NCI-H1092 (cell line): ENCODE data around the gene UBE2G2.
"Not testable (repeated sequence)": the region's sequence is repeated elsewhere in the genome, so short reads cannot be mapped to it uniquely, and the experiment has no call there.

Experiments
- DNase-seq: peaks from one replicate; lab custom pipeline; 2025; lab: John Stamatoyannopoulos, UW

Gene UBE2G2

DNA sequence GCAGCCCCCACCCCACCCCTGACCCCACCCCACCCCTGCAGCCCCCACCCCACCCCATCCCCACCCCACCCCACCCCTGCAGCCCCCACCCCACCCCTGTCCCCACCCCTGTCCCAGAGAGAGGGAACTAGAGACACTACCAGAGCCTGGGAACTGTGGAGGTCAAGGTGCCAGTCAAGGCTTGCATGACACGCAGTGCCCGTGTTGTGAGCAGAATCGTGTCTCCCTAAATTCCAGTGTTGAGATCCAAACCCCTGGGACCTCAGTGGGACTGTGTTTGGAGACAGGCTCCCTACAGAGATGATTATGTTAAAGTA, 34.7 kb upstream of the UBE2G2 start:
- no peak for DNase-seq

DNA sequence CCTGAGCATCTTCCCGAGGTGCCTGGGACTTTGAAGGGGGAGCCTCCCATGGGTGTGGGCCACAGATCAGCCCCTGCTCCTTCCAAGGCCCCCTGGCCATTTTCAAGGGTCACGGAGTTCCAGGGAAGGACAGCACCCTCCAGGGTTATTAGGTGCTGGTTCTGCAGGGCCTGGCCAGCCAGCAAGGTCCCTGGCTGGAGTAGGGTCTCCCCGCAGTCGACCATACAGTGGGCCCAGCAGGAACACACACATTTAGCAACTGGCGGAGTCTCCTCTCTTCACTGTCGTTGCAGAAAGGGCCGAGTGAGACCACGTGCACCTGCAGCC, 34.0 kb upstream of the UBE2G2 start:
- DNase-seq = no peak

DNA sequence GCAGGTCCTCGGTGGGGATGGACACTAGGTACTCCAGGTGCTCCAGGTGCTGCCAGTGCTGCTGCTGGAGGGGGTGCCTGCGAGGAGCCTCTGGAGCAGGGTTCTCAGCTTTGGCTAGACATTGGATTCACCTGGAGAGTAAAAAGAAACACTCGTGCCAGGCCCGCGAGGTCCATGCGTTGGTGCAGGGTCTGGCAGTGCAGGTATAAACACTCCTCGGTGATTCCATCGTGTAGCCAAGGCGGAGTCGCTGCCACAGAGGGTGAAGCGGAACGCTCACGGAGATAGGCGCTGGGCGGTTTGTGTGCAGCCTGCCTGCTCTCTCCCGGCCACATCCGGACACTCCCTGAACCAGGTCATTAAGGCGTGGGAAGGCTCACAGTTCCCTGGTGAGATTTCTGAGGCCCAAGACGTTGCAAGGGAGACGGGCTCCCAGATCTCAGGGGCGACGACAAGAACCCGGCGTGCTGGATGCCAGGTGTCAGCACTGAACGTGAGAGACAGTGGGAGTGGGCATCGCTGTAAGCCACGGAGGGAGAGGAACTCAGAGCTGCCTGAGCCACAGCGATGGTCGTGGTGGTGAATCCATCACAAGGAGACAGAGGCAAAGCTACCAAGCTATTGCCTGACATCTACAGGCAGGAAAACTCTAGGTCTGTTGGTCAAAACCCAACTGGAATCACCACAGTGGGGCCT, 33.5 kb upstream of the UBE2G2 start:
- no peak for DNase-seq

DNA sequence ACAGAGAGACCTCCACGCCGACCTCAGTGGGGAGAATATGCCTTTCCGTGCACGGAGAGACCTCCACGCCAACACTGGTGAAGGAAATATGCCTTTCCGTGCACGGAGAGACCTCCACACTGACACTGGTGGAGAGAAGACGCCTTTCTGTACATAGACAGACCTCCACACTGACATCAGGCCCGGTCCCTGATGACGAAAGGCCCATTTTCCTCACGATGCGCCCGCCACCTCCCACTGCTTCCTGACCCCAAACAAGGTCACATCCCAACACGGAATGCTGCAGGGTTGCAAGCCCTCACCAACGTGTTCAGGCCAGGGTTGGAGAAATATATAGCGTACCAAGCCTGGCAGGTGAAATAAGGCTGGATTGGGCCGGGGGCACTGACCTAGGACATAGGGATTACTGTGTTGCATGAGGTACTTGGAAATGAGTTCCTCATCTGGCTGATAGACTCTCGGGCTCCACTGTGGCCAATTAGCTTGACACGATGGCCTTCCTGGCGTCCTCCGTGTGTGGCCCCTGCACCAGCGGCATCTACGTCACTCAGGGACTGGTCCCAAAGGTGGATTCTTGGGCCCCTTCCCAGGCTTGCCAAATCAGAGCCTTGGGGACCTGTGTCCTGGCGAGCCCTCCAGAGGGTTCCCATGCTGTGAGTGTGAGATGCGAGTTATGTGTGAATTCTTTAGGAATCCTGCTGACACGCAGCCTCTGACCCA, 32.8 kb upstream of the UBE2G2 start:
- DNase-seq = no peak

DNA sequence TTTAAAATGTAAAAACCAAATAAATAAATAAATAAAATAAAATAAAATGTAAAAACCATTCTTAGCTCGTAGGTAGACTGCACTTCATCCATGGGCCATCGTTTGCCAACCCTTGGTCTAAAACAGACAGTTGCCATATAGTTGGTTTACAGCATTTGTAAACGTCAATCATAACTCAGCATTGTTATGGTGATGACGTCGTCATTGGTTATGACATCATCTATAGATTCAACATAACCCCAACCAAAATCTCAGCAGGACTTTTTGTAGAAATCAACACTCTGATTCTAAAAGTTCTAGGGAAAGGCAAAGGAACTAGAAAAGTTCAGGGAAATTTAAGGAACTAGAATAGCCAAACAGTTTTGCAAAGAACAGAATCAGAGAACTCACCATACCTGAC, 32.0 kb upstream of the UBE2G2 start:
- DNase-seq = no peak

DNA sequence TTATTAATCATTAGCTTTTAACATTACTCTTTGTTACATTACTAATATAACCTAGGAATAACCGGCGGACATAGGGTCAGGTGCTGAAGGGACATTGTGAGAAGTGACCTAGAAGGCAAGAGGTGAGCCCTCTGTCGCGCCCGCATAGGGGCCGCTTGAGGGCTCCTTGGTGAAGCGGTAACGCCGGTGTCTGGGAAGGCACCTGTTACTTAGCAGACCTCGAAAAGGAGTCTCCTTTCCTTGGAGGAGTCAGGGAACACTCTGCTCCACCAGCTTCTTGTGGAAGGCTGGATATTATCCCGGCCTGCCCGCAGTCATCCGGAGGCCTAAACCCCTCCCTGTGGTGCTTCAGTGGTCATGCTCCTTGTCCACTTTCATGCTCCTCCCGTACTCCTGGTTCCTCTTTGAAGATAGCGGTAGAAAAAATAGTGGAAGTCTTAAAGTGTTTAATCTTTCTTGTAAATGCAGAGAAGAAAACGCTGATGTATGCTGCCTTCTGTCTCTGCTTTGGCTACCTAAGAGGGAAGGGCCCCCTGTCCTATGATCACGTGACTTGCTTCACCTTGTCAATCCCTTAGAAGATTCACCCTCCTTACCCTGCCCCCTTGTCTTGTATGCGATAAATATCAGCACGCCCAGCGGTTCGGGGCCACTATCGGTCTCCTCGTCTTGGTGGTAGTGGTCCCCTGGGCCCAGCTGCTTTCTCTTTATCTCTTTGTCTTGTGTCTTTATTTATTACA, 31.1 kb upstream of the UBE2G2 start:
- not testable (repeated sequence) for DNase-seq

DNA sequence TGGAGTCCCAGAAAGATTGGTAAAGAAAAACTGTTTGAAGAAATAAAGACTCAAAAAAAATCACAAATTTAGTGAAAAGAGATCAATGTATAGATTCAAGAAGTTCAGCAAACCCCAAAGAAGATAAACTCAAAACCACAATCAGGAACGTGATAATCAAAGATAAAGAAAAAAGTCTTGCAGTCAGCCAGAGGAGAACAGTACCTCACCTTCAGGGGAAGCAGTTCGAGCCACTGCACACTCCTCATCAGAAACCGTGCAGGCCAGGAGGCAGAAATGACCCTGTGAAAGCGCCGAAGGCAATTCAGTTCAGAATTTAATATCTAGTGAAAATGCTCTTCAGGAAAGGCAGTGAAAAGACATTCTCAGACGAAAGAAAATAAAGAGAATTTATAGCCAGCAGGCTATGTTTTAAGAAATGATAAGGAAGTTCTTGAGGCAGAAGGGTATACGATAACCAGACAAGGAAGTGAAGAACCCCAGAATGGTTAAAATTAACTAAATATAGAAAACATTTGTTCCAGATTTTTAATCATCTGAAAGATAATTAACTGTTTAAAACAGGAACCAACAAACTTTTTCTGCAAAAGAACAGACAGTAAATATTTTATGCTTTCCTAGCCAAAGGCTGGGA, 29.7 kb upstream of the UBE2G2 start:
- no peak for DNase-seq

DNA sequence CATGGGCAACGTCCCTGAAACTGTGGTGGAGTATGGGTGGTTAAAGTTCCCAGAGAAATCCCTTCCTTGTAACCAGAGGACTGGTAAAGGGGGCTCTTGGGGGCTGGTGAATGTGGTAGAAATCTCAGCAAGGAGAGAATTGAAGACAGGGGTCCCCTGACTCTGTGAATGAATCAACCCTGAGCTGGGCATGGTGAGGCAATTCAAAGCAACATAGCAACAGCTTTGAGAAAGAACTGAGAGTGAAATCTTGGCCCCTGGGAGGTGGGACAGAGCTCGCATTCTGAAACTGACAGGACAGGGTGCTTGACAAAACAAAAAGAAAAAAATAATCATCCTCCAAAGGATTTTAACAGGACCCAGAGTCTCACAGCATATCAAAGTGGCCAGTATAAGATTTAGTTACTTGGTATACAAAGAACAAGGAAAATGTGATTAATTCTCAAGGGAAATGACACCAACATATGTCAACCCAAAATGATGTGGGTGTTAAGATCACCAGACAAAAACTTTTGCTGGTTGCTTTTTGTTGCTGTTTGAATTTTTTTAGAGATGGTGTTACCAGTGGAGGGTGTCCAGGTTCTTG, 28.0 kb upstream of the UBE2G2 start:
- no peak for DNase-seq

DNA sequence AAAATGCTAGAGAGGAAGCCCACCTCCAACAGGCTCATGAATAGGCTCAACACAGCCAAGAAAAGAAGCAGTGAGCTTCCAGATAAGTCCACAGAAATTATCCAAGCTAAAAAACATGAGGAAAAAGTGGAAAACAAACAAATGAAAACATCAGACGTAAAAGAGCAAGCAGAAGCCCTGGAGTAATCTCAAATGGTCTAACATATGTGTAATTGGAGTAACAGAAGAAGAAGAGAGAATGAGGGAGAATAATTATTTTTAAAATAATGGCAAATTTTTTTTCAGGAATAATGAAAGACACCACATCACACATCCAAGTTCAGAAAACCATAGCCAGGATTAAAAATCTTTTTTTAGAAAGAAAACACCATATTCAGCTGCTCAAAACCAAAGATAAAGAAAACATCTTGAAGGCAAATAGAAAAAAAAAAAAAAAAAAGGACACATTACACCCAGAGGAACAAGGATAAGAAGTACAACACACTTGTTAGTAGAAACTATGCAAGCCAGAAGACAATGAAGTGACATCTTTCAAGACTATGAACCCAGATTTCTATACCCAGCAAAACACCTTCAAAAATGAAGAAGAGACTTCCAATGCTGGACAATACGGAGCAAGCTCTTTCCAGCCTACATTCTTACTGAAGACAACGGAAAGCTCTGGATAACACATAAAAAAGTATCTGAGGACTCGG, 26.9 kb upstream of the UBE2G2 start:
- DNase-seq = no peak

DNA sequence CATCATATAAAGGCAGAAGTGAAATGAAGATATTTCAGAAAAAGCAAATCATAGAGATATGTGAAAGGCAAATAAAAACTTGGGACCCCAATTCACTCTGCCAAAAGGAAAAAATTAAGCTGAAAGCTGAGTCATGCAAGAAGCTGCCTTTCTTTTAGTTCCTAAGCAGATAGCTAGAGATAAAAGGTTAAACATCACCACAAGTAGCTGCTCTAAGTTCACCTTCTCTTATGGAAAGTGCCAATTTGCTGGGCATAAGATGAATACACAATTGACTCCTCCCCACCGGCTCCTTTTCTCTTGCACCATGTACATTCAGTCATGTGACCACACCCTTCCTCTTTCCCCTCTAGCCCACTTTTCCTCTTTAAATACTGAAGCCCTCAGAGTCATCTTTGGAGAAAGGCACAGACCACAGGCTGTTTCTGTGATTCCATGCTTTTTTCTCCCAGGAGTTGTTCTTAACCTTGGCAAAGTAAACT, 21.6 kb upstream of the UBE2G2 start:
- DNase-seq = no peak

DNA sequence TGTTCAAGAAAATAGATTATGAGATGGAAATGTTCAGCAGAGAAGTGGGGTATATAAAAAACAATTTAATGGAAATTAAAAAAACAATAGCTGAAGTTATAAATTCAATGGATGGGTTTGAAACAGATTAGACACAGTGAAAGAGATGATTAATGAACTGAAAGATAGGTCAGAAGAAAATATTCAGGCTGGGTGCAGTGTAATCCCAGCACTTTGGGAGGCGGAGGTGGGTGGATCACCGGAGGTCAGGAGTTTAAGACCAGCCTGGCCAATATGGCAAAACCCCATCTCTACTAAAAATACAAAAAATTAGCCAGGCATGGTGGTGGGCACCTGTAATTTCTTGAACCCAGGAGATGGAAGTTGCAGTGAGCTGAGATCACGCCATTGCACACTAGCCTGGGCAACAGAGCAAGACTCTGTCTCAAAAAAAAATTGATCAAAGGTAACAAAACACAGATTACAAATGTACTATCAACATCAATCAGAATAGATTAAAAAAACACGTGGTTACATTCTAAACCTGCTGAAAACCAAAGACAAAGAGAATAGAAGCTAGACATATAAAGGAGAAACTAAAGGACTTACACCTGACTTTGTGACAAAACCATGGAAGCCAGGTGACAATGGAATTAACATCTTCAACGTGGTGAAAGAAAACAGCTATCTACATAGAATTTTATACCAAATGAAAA, 21.0 kb upstream of the UBE2G2 start:
- no peak for DNase-seq

DNA sequence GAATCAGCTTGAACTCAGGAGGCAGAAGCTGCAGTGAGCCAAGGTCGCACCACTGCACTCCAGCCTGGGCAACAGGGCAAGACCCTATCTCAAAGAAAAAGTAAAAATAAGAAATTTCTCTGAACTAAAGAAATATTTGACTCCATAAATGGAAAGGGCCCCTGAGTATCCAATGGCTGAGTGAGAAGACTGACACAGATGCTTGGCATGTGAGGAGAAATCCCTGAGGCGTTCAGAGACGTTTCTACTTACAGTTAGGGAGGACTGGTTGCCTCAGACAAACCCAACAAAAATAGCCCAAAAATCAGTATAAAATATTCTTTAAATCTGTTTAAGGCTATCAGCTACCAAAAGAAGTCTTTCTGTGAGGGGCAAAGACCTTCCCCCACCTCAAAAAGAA, 19.2 kb upstream of the UBE2G2 start:
- DNase-seq = no peak

DNA sequence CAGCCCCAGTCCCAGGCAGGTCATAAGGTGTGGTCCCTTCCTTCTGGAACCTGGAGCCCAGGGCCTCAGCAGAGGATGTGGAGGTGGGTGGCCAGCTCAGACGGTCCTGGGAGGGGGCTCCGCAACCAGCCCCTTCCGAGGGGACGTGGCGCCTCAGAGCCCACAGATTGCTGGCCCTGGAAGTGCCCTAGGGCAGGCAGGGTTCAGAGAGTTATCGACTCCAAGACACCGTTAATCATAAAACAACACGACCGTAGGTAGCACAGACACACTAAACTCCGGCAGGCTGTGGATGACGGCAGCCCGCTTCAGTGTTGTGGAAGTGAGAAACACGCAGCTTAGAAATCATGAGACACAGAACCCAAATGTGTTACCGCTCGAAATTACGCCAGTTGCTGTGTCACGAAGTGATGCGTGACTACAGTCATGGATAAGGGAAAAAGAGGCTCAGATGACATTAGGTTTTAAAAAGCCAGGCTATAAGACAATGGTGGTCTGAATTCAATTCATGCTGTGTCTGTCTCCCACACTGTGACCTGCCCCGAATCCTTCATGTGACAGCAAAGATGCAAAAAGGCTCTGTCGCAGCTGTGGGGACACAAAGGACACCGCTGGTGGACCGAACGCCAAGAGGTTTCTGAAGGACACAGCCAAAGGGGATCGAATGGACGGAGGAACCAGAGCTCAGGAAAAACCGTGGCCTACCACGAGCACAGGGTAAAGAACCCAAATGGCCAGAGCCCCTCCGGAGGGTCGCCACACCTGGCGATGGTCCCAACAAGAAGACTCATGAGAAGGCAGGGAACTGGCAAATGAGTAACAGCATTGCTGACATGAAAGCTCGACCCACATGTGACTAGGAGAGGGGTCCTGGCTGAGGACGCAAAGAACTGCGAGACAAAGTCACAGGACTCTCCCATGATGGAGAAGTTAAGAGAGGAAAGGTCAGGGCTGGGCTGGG, 17.9 kb upstream of the UBE2G2 start:
- no peak for DNase-seq

DNA sequence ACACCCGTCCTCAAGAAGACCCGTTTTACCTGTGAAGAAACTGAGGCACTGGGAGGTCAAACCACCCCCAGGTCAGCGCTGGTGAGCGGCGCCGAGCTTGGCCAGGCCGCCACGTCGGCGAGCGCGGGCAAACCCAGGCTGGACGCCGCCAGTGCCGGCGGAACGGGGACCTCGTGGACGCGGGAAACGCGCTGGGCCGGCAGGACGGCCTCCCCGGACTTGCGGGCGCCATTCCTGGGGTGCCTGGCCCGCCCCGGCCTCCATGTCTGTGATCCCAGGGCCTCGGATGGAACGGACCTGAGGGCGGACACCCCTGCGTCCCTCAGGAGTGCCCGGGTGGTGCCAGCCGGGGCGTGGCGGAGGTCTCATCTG, 17.0 kb upstream of the UBE2G2 start:
- DNase-seq = no peak

DNA sequence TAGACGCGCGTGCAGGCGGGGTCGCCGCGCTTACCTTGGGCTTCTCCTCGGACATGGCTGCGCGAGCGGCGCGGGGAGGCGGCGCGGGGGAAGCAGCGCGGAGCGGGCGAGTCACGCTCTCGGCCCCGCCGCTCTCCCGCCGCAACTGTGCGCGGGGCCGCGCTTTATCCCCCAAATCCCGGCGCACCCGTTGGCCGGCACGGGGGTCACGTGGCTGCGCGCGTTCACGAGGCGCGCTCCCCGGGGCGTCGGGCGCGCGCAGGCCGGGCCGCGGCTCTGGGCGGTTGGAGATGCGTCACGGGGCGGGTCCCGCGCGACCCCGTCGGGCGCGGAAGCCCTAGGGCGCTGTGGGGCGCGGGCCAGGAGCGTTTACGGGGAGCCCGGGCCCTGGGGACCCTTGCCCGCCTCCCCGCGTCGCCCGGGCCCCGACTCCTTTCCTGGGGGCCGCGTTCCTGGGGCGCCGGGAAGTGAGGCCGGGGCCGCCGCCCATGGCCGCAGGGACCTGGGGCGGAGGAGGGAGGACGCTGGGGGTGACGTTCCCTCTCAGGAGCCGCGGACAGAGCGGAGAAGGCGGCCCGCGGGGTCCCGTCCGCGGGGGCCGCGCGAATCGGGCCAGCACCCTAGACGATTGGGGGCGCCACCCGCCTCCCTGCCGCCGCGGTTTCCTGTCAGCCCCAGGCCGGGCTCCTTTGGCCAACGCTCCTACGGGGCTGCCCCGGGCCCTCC, 16.5 kb upstream of the UBE2G2 start, which contains the start of gene SUMO3:
Gene SUMO3, minus strand, starts transcription at position 149 of the 726 bp plus-strand sequence. Its CDS starts 94 bp downstream, at position 55.
- peak; percentile 72 for DNase-seq

DNA sequence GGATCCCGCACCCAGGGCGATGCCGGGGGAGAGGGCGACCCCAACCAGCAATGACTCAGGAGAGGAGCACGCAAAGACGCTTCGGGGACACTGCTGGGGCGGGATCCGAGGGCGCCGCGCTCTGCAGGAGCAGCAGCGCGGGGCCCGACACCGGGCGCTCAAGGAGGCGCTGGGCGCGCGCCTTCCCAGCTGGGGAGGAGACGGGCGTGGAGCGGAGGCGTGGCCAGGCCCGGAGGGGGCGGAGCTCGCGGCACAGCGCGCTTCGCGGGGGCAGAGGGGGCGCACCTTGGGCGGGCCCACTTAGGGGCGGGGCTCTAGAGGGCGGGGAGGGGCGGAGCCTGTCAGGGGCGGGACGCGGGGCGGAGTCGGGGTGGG, 15.9 kb upstream of the UBE2G2 start:
- peak; percentile 87 for DNase-seq

DNA sequence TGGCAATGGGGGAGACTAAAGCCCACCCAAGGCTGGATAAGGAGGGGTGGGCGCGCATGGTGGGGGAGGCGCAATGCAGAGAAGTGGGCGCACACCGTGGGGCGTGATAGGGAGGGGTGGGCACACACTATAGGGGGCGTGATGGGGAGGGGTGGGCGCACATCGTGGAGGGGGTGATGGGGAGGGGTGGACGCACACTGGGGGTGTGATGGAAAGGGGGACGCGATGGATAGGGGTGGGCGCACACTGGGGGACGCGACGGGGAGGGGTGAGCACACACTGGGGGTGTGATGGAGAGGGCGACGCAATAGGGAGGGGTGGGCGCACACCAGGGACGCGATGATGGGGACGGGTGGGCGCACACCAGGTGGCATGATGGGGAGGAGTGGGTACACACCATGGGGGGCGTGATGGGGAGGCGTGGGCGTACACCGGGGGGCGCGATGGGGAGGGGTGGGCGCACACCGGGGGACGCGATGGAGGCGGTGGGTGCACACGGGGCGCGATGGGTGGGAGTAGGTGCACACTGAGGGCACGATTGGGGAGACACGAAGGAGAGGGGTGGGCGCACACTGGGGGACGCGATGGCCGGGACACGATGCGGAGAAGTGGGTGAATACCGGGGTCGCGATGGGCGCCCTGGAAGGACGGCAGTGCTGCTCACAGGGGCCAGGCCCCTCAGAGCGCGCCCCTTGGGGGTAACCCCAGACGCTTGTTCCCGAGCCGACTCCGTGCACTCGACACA, 15.3 kb upstream of the UBE2G2 start:
- no peak for DNase-seq

DNA sequence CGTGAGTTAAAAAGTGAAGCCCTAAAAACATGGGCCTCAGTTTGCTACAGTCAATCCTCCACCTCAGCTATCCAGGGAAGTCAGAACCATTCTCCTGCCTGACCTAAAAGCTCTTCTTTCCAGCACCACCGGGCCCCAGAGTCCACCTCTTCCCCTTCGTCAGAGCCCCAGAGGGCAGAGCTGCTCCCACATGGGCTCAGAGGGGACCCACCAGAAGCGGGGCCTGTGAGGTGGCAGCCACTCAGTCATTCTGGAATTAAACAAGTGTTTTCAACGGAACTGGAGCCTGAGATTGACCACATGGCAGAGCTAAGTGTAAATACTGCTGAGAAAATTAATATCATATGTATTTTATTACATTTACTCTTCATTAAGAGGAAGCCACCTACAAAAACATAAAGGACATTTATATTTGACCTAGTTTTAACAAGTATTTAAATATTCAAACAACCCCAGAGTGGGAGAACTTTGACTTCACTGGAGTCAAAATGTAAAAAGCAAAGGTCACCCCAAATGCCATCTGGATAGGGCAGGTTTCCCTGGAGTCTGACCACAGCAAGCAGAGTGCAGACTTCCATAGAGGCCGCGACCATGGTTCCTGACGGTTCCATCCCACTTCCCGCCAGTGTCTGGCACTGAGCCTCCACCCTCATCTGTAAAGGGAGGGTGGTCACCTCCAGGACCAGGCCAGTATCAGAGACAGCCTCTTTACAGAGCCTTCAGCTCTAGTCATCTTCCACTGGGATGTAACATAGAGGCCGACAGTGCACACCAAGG, 14.4 kb upstream of the UBE2G2 start:
- no peak for DNase-seq
